A204.1 (cell line): Measurements from ENCODE around the gene TSACC.

Source experiments
- FAIRE-seq: peaks from 2 replicates; lab custom pipeline; 2012; peaks lifted over from hg19 to GRCh38; lab: Jason Lieb, UNC

The TSACC gene

DNA sequence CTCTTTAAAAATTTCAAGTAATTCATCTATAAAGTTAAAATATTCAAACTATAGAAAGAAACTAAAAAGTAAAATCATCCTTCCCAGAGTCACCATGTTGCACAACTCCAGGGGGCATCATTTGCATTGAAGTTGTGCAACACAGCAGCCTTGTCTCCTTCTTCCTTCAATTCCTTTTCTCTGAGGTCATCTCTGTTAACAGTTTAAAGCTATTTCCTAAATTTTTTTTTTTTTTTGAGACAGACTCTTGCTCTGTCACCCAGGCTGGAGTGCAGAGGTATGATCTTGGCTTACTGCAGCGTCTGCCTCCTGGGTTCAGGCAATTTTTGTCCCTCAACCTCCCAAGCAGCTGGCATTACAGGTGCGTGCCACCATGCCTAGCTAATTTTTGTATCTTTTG lies 37.8 kb downstream of the TSACC start:
- no peak for FAIRE-seq

- FAIRE-seq: no peak
These were observed 38.9 kb downstream of the TSACC start for GRCh38 chr1:156376958-156377919.

- FAIRE-seq: no peak
These were observed 40.2 kb downstream of the TSACC start for GRCh38 chr1:156378557-156378956.

DNA sequence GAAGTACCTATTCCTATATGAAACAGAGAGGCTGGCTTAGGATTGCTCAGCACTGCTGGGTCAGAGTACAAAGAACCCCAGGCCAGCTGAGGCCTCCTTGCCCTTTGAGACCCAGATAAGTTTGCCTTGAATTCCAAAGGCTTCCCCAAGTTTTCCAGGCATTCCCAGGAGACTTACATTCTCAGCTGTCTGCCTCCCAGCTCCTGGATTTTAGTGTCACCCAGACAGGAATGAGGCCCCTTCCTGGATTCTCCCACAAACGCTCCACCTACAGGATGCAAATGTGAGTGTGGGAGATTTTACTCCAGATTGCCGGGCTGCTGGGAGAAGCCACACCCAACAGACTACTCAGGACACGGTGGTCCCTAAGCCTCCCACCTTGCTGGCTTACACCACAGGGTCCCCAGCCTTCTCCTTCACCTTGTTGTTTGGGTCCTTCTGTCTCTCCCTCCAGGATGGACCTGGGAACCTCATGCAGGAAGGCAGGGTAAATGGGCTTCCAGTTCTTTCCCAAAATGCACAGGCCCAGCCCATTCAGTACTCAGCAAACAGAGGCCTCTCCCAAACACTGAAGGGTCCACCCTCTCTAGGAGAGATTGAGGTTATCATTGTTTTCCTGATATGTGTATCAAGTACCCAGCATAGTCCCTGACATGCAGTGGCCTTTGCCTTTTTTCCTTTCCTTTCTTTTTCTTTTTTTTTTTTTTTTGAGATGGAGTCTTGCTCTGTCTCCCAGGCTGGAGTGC lies 41.3 kb downstream of the TSACC start:
- FAIRE-seq: no peak

- FAIRE-seq: no peak
These were observed 44.2 kb downstream of the TSACC start for GRCh38 chr1:156382561-156382960.

DNA sequence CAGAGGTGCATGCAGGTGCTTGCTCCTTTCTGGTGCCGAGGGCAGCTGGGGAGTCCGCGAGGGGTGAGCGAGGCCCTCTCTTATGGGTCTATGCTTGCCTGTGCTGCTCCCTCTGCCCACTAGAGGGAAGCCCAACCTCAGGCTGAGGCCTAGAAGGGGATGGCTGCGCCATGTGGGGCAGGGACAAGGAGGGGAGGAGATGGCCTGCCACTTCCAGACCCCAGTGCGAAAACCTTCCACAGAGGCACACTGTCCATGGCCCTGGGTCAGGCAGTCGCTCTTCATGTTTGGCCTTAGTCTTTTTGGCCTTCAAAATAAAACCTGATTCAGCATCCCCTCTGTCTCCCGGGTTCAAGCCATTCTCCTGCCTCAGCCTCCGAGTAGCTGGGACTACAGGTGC lies 44.7 kb downstream of the TSACC start:
- no peak for FAIRE-seq

GRCh38 chr1:156384007-156384406 lies 45.7 kb downstream of the TSACC start:
- FAIRE-seq: no peak

- FAIRE-seq: no peak
These were observed 46.3 kb downstream of the TSACC start for GRCh38 chr1:156384658-156385057.

DNA sequence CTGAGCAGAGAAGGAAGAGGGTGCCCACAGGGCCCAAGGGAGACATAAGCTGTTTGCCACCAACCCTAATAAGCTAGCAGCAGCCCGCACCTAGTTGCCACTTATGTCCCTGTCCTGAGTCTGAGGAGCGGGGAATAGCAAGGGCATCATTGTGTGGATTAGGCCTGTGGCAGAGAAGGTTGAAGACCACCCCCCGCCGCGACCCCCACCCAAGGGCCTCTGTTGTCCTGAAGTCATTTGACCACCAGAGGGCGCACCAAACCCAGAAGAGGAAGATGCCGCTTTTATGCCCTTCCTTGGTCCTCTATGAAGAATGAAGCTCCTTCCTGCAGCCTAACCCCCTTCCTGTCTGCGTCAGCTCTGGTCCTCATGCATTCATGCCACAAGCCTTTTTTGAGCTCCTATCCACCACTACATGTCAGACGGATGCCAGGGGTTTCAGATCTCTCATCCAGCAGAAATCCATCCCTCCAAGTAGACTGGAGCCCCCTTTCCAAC lies 47.3 kb downstream of the TSACC start:
- no peak for FAIRE-seq

DNA sequence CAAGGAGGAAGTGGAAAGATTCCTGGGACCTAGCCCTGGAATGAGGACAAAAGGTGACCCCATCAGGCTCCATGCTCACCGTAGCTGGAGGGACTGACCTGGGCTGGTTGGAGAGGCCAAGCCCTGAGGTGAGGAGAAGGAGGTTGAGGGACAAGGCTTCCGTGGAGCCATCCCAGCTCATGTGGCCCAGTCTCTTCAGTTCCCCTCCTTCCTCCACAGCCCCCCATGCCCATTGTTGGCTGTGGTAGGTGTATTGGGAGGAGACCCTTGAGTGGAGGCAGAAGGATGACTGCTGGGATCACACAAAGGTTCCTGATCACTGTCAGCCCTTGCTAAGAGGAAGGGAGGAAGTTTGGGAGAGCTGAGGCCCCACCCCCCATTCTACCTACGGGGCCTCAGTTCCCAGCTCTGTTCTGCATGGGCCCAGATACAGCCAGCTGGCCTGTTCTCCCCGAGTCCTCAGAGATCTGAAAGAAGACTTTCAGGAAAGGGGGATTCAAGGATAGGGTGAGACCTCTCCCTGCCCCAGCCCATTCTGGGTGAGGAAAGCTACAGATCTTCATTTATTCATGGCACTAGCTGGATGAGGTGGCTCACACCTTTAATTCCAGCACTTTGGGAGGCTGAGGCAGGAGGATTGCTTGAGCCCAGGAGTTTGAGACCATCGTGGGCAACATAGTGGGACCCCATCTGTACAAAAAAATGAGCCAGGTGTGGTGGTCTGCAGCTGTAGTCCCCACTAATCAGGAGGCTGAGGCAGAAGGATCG lies 48.0 kb downstream of the TSACC start:
- no peak for FAIRE-seq

DNA sequence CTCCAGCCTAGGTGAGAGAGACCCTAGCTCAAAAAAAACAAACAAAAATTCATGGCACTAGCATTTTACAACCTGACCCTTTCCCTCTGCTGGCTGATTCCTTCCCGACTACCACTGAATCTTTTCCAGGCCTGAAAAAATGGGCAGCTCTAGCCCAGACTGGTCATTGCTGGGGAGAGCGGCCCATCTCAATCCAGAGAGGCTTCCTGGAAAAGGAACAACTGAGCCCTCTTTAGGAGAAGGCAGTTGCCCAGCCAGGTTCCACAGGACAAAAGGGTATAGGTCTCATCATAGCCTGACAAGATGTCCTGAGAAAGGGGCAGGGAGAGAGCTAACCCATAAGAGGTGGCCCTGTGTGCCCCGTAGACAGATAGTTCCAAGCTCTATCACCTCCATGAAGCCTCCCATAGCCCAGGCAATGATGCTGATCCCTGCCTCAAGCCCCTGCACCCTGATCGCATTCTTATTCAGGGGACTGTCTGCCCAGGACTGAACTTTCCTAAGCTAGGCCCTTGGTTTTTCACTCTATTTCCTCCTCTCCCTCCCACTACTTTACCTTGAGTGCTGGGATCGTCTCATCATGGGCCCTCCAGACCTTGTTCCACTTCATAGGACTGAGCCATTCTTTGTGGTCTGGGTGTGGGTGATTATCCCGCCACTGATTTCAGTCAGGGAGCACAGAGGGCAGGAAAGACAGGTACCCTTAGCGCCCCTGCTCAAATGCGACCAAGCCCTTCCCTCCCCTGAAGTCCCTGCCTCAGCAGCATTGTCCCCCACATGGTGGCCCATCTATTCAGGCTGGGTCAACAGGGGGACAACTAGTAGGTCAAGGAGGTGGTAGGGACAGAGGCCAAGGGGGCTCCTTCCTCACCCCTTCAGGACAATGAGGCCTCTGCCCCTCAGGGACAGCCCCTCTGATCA lies 48.9 kb downstream of the TSACC start:
- no peak for FAIRE-seq

DNA sequence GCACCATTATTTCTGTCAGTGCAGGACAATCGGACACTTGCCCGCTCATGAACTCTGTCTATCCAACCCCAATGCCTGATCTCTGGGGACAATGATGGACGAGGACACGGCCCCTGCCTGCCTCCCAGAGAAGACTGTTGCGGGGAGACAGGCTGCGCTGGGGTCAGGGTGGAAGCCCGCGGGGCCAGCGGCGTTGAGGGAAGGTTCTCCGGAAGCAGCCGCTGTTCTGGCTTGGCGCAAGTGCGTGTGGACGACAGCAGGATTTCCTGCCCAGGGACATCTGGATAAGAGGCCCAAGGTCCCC lies 49.5 kb downstream of the TSACC start:
- FAIRE-seq: no peak

GRCh38 chr1:156388174-156389137 lies 50.1 kb downstream of the TSACC start:
- FAIRE-seq: no peak

- no peak for FAIRE-seq
These were observed 51.0 kb downstream of the TSACC start for GRCh38 chr1:156389311-156389710.

GRCh38 chr1:156390469-156391365 lies 52.4 kb downstream of the TSACC start:
- no peak for FAIRE-seq

- FAIRE-seq: no peak
These were observed 53.0 kb downstream of the TSACC start for GRCh38 chr1:156391366-156391677.

- FAIRE-seq: no peak
These were observed 53.4 kb downstream of the TSACC start for GRCh38 chr1:156391701-156392100.

DNA sequence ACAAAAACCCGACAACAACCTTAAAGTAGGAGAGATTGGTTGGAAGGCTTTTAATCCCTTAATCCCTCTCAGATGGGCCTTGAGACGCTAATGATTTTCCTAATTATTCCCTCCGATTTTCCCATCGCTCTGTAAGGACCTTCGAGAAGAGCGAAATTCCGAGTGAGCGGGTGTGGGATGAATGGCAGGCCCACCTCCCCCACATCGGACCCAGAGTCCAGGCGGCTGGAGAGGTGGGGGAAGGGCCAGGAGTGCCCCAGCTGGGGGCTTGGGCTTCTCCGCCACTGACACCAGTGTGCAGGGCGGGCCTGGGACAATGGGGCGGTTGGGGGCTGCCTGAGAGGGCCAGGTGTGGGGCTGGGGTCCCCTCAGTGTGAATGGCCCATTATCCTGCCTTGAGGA lies 54.1 kb downstream of the TSACC start:
- no peak for FAIRE-seq

- FAIRE-seq: no peak
These were observed 54.8 kb downstream of the TSACC start for GRCh38 chr1:156393095-156393494.

GRCh38 chr1:156394082-156394481 lies 55.8 kb downstream of the TSACC start:
- no peak for FAIRE-seq
